MM.1S (cell line): ENCODE results near the gene ENG.

Source experiments
- DNase-seq: peaks from one replicate; pipeline ENCODE4 v3.0.0-alpha.2; 2015
- H2AFZ ChIP-seq: fragments of 300-600 bp; sonication (generic); 2 replicates; pipeline ENCODE4 v1.6.0; 2016; ENCODE audit warnings: antibody characterized with exemption, low read length
- H3F3A ChIP-seq: fragments of 300-600 bp; sonication (generic); 2 replicates; pipeline ENCODE4 v1.6.1; 2016; ENCODE audit warnings: mild to moderate bottlenecking, antibody characterized with exemption, low read length, moderate library complexity, mixed read lengths; ENCODE audit not compliant: insufficient read depth
- H3K27ac ChIP-seq: fragments of 300-600 bp; sonication (generic); 2 replicates; pipeline ENCODE4 v1.5.1; 2016; ENCODE audit warnings: mild to moderate bottlenecking, low read length
- H3K27me3 ChIP-seq: fragments of 300-600 bp; sonication (generic); replicated peaks from 2 replicates; pipeline ENCODE4 v1.6.0; 2016; ENCODE audit warnings: low read length; ENCODE audit not compliant: insufficient read depth
- H3K36me3 ChIP-seq: fragments of 300-600 bp; sonication (generic); replicated peaks from 2 replicates; pipeline ENCODE4 v1.6.1; 2016; ENCODE audit warnings: mild to moderate bottlenecking, low read length, mixed read lengths; ENCODE audit not compliant: insufficient read depth
- H3K4me1 ChIP-seq: fragments of 300-600 bp; sonication (generic); 2 replicates; pipeline ENCODE4 v1.6.1; 2016; ENCODE audit warnings: low read length, mixed read lengths
- H3K4me2 ChIP-seq: fragments of 300-600 bp; sonication (generic); 2 replicates; pipeline ENCODE4 v1.6.0; 2016; ENCODE audit warnings: low read depth, low read length
- H3K4me3 ChIP-seq: fragments of 300-600 bp; sonication (generic); 2 replicates; pipeline ENCODE4 v1.5.1; 2016; ENCODE audit warnings: low read length, mixed read lengths
- H3K79me2 ChIP-seq: fragments of 300-600 bp; sonication (generic); 2 replicates; pipeline ENCODE4 v1.6.1; 2016; ENCODE audit warnings: mixed run types, low read length, mixed read lengths
- H3K9ac ChIP-seq: fragments of 300-600 bp; sonication (generic); 2 replicates; pipeline ENCODE4 v1.6.1; 2016; ENCODE audit warnings: low read length, mixed read lengths
- H3K9me2 ChIP-seq: fragments of 300-600 bp; sonication (generic); replicated peaks from 2 replicates; pipeline ENCODE4 v1.6.1; 2016; ENCODE audit warnings: mild to moderate bottlenecking, low read length, mixed read lengths; ENCODE audit not compliant: insufficient read depth
- H3K9me3 ChIP-seq: fragments of 300-600 bp; sonication (generic); replicated peaks from 2 replicates; pipeline ENCODE4 v1.6.1; 2016; ENCODE audit warnings: mild to moderate bottlenecking, low read length, mixed read lengths; ENCODE audit not compliant: insufficient read depth
- H4K20me1 ChIP-seq: fragments of 300-600 bp; sonication (generic); 2 replicates; pipeline ENCODE4 v1.6.1; 2016; ENCODE audit warnings: mild to moderate bottlenecking, low read length, moderate library complexity, mixed read lengths; ENCODE audit not compliant: insufficient read depth
- CTCF ChIP-seq: fragments of 300-600 bp; sonication (generic); IDR thresholded peaks from 2 replicates; pipeline ENCODE4 v1.5.1; 2016; ENCODE audit warnings: antibody characterized with exemption, low read length, mixed read lengths
- EZH2 ChIP-seq: fragments of 300-600 bp; sonication (generic); optimal IDR thresholded peaks from 2 replicates; pipeline ENCODE3; 2017; ENCODE audit warnings: low read depth, mild to moderate bottlenecking, antibody characterized with exemption, low read length, mixed read lengths
- EZH2phosphoT487 ChIP-seq: fragments of 300-600 bp; sonication (generic); IDR thresholded peaks from 2 replicates; pipeline ENCODE4 v1.6.1; 2018; ENCODE audit warnings: antibody characterized with exemption, low read length

The ENG gene

GRCh38 chr9:127898433-127899127 lies 44.1 kb upstream of the ENG start:
- Histone ChIP-seq H3K9me2 (no peaks in the 10 kb centered on the region), H3K27ac (no peak overlapping the region), H3K9ac (peak overlapping the region; percentile 82), H3K4me2 (peak overlapping the region; percentile 92), H3K36me3 (no peaks in the 10 kb centered on the region), H3K9me3 (no peaks in the 10 kb centered on the region), H3F3A (0 out of 2 replicates have a peak, but pooled peaks cover 4% of the 10 kb centered on the region), H4K20me1 (no peaks in the 10 kb centered on the region), H3K27me3 (no peaks in the 10 kb centered on the region), H2AFZ (peak overlapping the region; percentile 71), H3K4me3 (peak overlapping the region; percentile 82), H3K4me1 (no peaks in the 10 kb centered on the region; the same call in 1 of the 2 replicates), H3K79me2 (no peaks in the 10 kb centered on the region)
- TF ChIP-seq CTCF (no peak), EZH2 (no peak), EZH2phosphoT487 (no peak)
- DNase-seq, result no peak

DNA sequence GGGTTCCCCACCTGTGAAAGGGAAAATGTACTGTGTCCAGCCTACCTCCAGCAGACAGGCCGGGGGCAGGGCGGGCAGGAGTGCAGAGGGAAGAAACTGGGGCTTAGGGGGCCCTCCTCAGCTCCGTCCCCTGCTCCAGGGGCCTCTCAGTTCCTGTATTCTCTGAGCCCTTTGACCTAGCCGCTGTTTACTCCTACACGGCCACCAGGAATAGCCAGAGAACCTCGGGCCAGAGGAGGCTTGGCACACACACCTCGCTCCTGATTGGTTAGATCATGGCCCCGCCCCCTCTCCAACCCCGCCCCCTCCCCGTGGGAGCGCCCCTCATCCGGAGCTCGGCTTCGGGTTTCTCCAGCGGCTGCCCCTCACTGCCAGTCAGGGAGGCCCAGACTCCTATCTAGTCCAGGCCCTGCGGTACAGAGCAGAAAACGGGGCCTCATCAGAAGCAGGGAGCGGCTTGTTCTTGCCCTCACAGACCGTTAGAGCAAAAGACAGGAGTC lies 42.8 kb upstream of the ENG start:
- TF ChIP-seq CTCF (no peak), EZH2phosphoT487 (no peak), EZH2 (no peak)
- Histone ChIP-seq H3K9ac (no peak overlapping the region), H3K27ac (no peak overlapping the region), H3K36me3 (no peaks in the 10 kb centered on the region), H2AFZ (no peak overlapping the region), H3K4me1 (no peaks in the 10 kb centered on the region; the same call in 1 of the 2 replicates), H3F3A (0 out of 2 replicates have a peak, but pooled peaks cover 4% of the 10 kb centered on the region), H3K9me2 (no peaks in the 10 kb centered on the region), H3K27me3 (no peaks in the 10 kb centered on the region), H3K79me2 (no peaks in the 10 kb centered on the region), H3K9me3 (no peaks in the 10 kb centered on the region), H4K20me1 (no peaks in the 10 kb centered on the region), H3K4me2 (no peak overlapping the region), H3K4me3 (no peak overlapping the region)
- DNase-seq, result no peak

- no peak overlapping the region for H3K27ac ChIP-seq
- no peaks in the 10 kb centered on the region for H3K36me3 ChIP-seq
- H3K4me3 ChIP-seq, result no peak overlapping the region
- H3K9me3 ChIP-seq, result no peaks in the 10 kb centered on the region
- no peak for DNase-seq
- no peaks in the 10 kb centered on the region; the same call in 1 of the 2 replicates for H3K4me1 ChIP-seq
- H3K79me2 ChIP-seq, result no peaks in the 10 kb centered on the region
- no peak overlapping the region for H2AFZ ChIP-seq
- H3F3A ChIP-seq, result 0 out of 2 replicates have a peak, but pooled peaks cover 4% of the 10 kb centered on the region
- H3K27me3 ChIP-seq, result no peaks in the 10 kb centered on the region
- no peak overlapping the region for H3K9ac ChIP-seq
- H3K4me2 ChIP-seq, result no peak overlapping the region
- no peaks in the 10 kb centered on the region for H4K20me1 ChIP-seq
- no peak for TF ChIP-seq CTCF
- TF ChIP-seq EZH2, result no peak
- no peak for TF ChIP-seq EZH2phosphoT487
- no peaks in the 10 kb centered on the region for H3K9me2 ChIP-seq
Measured at GRCh38 chr9:127896395-127897192, 42.1 kb upstream of the ENG start.
